Parathyroid adenoma (tissue), 2 donors: ENCODE results near the gene TUBB3.

Source experiments
- H2AFZ ChIP-seq: fragments of 300-600 bp; sonication (generic); one replicate; pipeline ENCODE4 v1.7.0; 2017; ENCODE audit warnings: antibody characterized with exemption, mild to moderate bottlenecking
- H3K27ac ChIP-seq: fragments of 300-600 bp; sonication (generic); one replicate; pipeline ENCODE4 v1.7.0; 2017
- H3K27me3 ChIP-seq: fragments of 300-600 bp; sonication (generic); one replicate; pipeline ENCODE4 v1.7.0; 2017; ENCODE audit warnings: low read length; ENCODE audit not compliant: control insufficient read depth, insufficient read depth
- H3K36me3 ChIP-seq: fragments of 300-600 bp; sonication (generic); one replicate; pipeline ENCODE4 v1.7.0; 2017; ENCODE audit warnings: low read length; ENCODE audit not compliant: control insufficient read depth, insufficient read depth
- H3K4me1 ChIP-seq: fragments of 300-600 bp; sonication (generic); one replicate; pipeline ENCODE4 v1.7.0; 2017; ENCODE audit warnings: control low read depth
- H3K4me2 ChIP-seq: fragments of 300-600 bp; sonication (generic); one replicate; pipeline ENCODE4 v1.7.0; 2017; ENCODE audit warnings: low read length
- H3K4me3 ChIP-seq: fragments of 300-600 bp; sonication (generic); one replicate; pipeline ENCODE4 v1.7.0; 2017; ENCODE audit warnings: low read depth, low read length
- H3K79me2 ChIP-seq: fragments of 300-600 bp; sonication (generic); one replicate; pipeline ENCODE4 v1.7.0; 2017; ENCODE audit warnings: control low read depth
- H3K9ac ChIP-seq: fragments of 300-600 bp; sonication (generic); one replicate; pipeline ENCODE4 v1.7.0; 2017; ENCODE audit warnings: mild to moderate bottlenecking
- H3K9me3 ChIP-seq: fragments of 300-600 bp; sonication (generic); one replicate; pipeline ENCODE4 v1.7.0; 2017; ENCODE audit warnings: low read length; ENCODE audit not compliant: control insufficient read depth
- CTCF ChIP-seq: fragments of 300-600 bp; sonication (generic); IDR thresholded peaks from one replicate; pipeline ENCODE4 v1.7.0; 2017; ENCODE audit warnings: antibody characterized with exemption, mild to moderate bottlenecking
- donor health status: primary hyperparathyroidism.

Gene TUBB3

DNA sequence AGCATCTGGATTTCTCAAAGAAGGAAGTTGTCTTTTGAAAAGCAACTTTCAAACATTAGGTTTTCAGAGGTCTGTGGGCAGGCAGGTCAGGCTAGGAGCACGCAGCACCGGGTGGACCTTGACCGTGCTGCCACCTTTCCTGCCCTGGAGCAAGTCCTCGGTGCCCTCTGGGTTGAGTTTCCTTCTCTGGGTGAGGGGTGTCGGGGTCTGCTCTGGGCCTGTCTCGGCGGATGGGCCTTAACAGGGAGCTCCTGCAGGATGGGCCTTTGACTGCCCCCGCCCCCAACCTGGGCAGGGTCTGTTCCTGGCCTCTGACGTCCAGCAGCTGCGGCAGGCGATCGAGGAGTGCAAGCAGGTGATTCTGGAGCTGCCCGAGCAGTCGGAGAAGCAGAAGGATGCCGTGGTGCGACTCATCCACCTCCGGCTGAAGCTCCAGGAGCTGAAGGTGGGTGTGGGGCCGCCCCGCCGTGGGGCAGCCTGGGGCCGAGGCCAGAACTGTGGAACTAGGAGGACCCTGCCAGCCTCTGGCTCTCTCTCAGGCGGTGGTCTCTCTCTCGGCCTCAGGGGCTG is 34.2 kb downstream of the TUBB3 start:
- TF ChIP-seq CTCF = no peak
- Histone ChIP-seq H2AFZ (no peak overlapping the region), H3K79me2 (no peaks in the 10 kb centered on the region), H3K9ac (no peak overlapping the region), H3K27me3 (no peaks in the 10 kb centered on the region), H3K4me2 (no peak overlapping the region), H3K9me3 (no peaks in the 10 kb centered on the region), H3K4me3 (no peak overlapping the region), H3K27ac (no peak overlapping the region), H3K36me3 (no peaks in the 10 kb centered on the region), H3K4me1 (no peaks in the 10 kb centered on the region)

- Histone ChIP-seq H3K4me2 (no peak overlapping the region), H3K79me2 (no peaks in the 10 kb centered on the region), H2AFZ (no peak overlapping the region), H3K36me3 (no peaks in the 10 kb centered on the region), H3K4me1 (no peaks in the 10 kb centered on the region), H3K9me3 (no peaks in the 10 kb centered on the region), H3K27ac (no peak overlapping the region), H3K9ac (no peak overlapping the region), H3K27me3 (no peaks in the 10 kb centered on the region), H3K4me3 (no peak overlapping the region)
- no peak for TF ChIP-seq CTCF
Observed at GRCh38 chr16:89958068-89958467, 34.9 kb downstream of the TUBB3 start.

GRCh38 chr16:89958596-89958995 is 35.5 kb downstream of the TUBB3 start:
- Histone ChIP-seq H3K4me2 (no peak overlapping the region), H3K27ac (no peak overlapping the region), H3K4me1 (no peaks in the 10 kb centered on the region), H3K36me3 (no peaks in the 10 kb centered on the region), H3K79me2 (no peaks in the 10 kb centered on the region), H3K27me3 (no peaks in the 10 kb centered on the region), H3K9me3 (no peaks in the 10 kb centered on the region), H2AFZ (no peak overlapping the region), H3K9ac (no peak overlapping the region), H3K4me3 (no peak overlapping the region)
- TF ChIP-seq CTCF = no peak

GRCh38 chr16:89960966-89961365 is 37.8 kb downstream of the TUBB3 start:
- TF ChIP-seq CTCF = no peak
- no peaks in the 10 kb centered on the region for H3K4me1 ChIP-seq
- no peak overlapping the region for H2AFZ ChIP-seq
- no peaks in the 10 kb centered on the region for H3K79me2 ChIP-seq
- no peak overlapping the region for H3K4me3 ChIP-seq
- no peak overlapping the region for H3K4me2 ChIP-seq
- H3K27ac ChIP-seq = no peak overlapping the region
- H3K9ac ChIP-seq = no peak overlapping the region
- H3K36me3 ChIP-seq = no peaks in the 10 kb centered on the region
- H3K9me3 ChIP-seq = no peaks in the 10 kb centered on the region
- no peaks in the 10 kb centered on the region for H3K27me3 ChIP-seq

- no peaks in the 10 kb centered on the region for H3K27me3 ChIP-seq
- H3K4me2 ChIP-seq = no peak overlapping the region
- H3K4me1 ChIP-seq = no peaks in the 10 kb centered on the region
- no peak overlapping the region for H3K4me3 ChIP-seq
- no peak overlapping the region for H3K9ac ChIP-seq
- H3K36me3 ChIP-seq = no peaks in the 10 kb centered on the region
- H2AFZ ChIP-seq = no peak overlapping the region
- no peak for TF ChIP-seq CTCF
- no peak overlapping the region for H3K27ac ChIP-seq
- H3K9me3 ChIP-seq = no peaks in the 10 kb centered on the region
- H3K79me2 ChIP-seq = no peaks in the 10 kb centered on the region
Observed at GRCh38 chr16:89961920-89962319, 38.8 kb downstream of the TUBB3 start.
